GM21619 (cell line): ENCODE measurements around the gene TRIM34.
"Not testable (repeated sequence)": the region's sequence is repeated elsewhere in the genome, so short reads cannot be mapped to it uniquely, and the experiment has no call there.

Source experiments
- ATAC-seq: cut with Tn5 transposase; IDR thresholded peaks from one replicate; pipeline ENCODE4 v1.9.1; 2021; ENCODE audit not compliant: unreplicated experiment

Gene TRIM34

GRCh38 chr11:5620651-5621521 is 3.9 kb upstream of the TRIM34 start:
- ATAC-seq = no peak

- ATAC-seq = no peak
These were observed 3.2 kb upstream of the TRIM34 start for GRCh38 chr11:5621580-5621979.

- no peak for ATAC-seq
These were observed 2.0 kb upstream of the TRIM34 start for GRCh38 chr11:5622802-5623201.

- no peak for ATAC-seq
These were observed 480 bp downstream of the TRIM34 start for GRCh38 chr11:5625281-5625680.

- no peak for ATAC-seq
These were observed 1.4 kb downstream of the TRIM34 start for GRCh38 chr11:5626196-5626595.

- no peak for ATAC-seq
These were observed 6.6 kb downstream of the TRIM34 start for GRCh38 chr11:5631417-5631816.

- peak; percentile 94 for ATAC-seq
These were observed 7.3 kb downstream of the TRIM34 start for GRCh38 chr11:5631969-5632635.

GRCh38 chr11:5639953-5640352 is 15.2 kb downstream of the TRIM34 start:
- ATAC-seq = no peak

GRCh38 chr11:5643585-5643984 is 18.8 kb downstream of the TRIM34 start:
- ATAC-seq = no peak

- ATAC-seq = no peak
These were observed 21.3 kb downstream of the TRIM34 start for GRCh38 chr11:5646139-5646538.

GRCh38 chr11:5655474-5655873 is 30.7 kb downstream of the TRIM34 start:
- no peak for ATAC-seq

- not testable (repeated sequence) for ATAC-seq
These were observed 32.2 kb downstream of the TRIM34 start for GRCh38 chr11:5656956-5657355.

GRCh38 chr11:5658318-5658717 is 33.5 kb downstream of the TRIM34 start:
- ATAC-seq = no peak

GRCh38 chr11:5663511-5663910 is 38.7 kb downstream of the TRIM34 start:
- ATAC-seq = no peak

- ATAC-seq = no peak
These were observed 40.3 kb downstream of the TRIM34 start for GRCh38 chr11:5665051-5665570.

GRCh38 chr11:5665746-5666401 is 41.1 kb downstream of the TRIM34 start:
- no peak for ATAC-seq

GRCh38 chr11:5666402-5666793 is 41.6 kb downstream of the TRIM34 start:
- no peak for ATAC-seq

- no peak for ATAC-seq
These were observed 47.0 kb downstream of the TRIM34 start for GRCh38 chr11:5671831-5672230.

GRCh38 chr11:5674391-5674790 is 49.6 kb downstream of the TRIM34 start:
- no peak for ATAC-seq

- ATAC-seq = no peak
These were observed 55.0 kb downstream of the TRIM34 start for GRCh38 chr11:5679811-5680210.

- ATAC-seq = not testable (repeated sequence)
These were observed 58.2 kb downstream of the TRIM34 start for GRCh38 chr11:5682890-5683441.
